Neural progenitor cell (in vitro differentiated cells): ENCODE results near the gene MFSD12. TPM values are rescaled to one million over a fixed set of nuclear protein-coding genes. Genes with fewer than 3 reads are reported as not detected.

ENCODE experiments used
- DNase-seq: peaks from one replicate; pipeline ENCODE4 v3.0.0-alpha.2; 2016; ENCODE audit warnings: low spot score
- H2AFZ ChIP-seq: fragments of 200-600 bp; sonication (generic); replicated peaks from 2 replicates; pipeline ENCODE4 v1.6.1; 2016; ENCODE audit warnings: antibody characterized with exemption
- H3F3A ChIP-seq: fragments of 200-600 bp; sonication (generic); 2 replicates; pipeline ENCODE4 v1.6.1; 2016; ENCODE audit warnings: antibody characterized with exemption, low read depth
- H3K27ac ChIP-seq: fragments of 200-600 bp; sonication (generic); 2 replicates; pipeline ENCODE4 v1.5.1; 2016; ENCODE audit warnings: mild to moderate bottlenecking
- H3K27me3 ChIP-seq: fragments of 200-600 bp; sonication (generic); 2 replicates; pipeline ENCODE4 v1.6.1; 2016; ENCODE audit warnings: mild to moderate bottlenecking, moderate library complexity
- H3K36me3 ChIP-seq: fragments of 200-600 bp; sonication (generic); 2 replicates; pipeline ENCODE4 v1.5.1; 2016
- H3K4me1 ChIP-seq: fragments of 200-600 bp; sonication (generic); 2 replicates; pipeline ENCODE4 v1.6.1; 2016; ENCODE audit warnings: mixed run types
- H3K4me2 ChIP-seq: fragments of 200-600 bp; sonication (generic); 2 replicates; pipeline ENCODE4 v1.6.1; 2016
- H3K4me3 ChIP-seq: fragments of 200-600 bp; sonication (generic); 2 replicates; pipeline ENCODE4 v1.5.1; 2016
- H3K79me2 ChIP-seq: fragments of 200-600 bp; sonication (generic); 2 replicates; pipeline ENCODE4 v1.6.1; 2016; ENCODE audit warnings: low read depth
- H3K9ac ChIP-seq: fragments of 200-600 bp; sonication (generic); 2 replicates; pipeline ENCODE4 v1.6.1; 2016
- H3K9me3 ChIP-seq: fragments of 200-600 bp; sonication (generic); 2 replicates; pipeline ENCODE4 v1.5.1; 2016; ENCODE audit warnings: low read depth
- H4K20me1 ChIP-seq: fragments of 200-600 bp; sonication (generic); 2 replicates; pipeline ENCODE4 v1.6.1; 2016; ENCODE audit warnings: low read depth
- H3K27ac Mint-ChIP-seq: 3 replicates; pipeline ENCODE4 v1.8.0; 2021; ENCODE audit warnings: mixed read lengths
- H3K27me3 Mint-ChIP-seq: 2 replicates; pipeline ENCODE4 v1.8.0; 2022; ENCODE audit warnings: low read depth, mild to moderate bottlenecking, inconsistent platforms, moderate library complexity, mixed read lengths; ENCODE audit not compliant: insufficient read depth
- H3K36me3 Mint-ChIP-seq: 3 replicates; pipeline ENCODE4 v1.8.0; 2021; ENCODE audit warnings: mixed read lengths
- H3K4me1 Mint-ChIP-seq: 3 replicates; pipeline ENCODE4 v1.8.0; 2021; ENCODE audit warnings: mixed read lengths
- H3K4me3 Mint-ChIP-seq: 3 replicates; pipeline ENCODE4 v1.8.0; 2021; ENCODE audit warnings: mild to moderate bottlenecking, moderate library complexity, mixed read lengths
- H3K9me3 Mint-ChIP-seq: 3 replicates; pipeline ENCODE4 v1.8.0; 2020; ENCODE audit warnings: mixed read lengths
- CTCF ChIP-seq: fragments of 200-600 bp; sonication (generic); IDR thresholded peaks from 2 replicates; pipeline ENCODE4 v1.5.1; 2017; ENCODE audit warnings: antibody characterized with exemption, mild to moderate bottlenecking
- EZH2 ChIP-seq: fragments of 200-600 bp; sonication (generic); IDR thresholded peaks from 2 replicates; pipeline ENCODE4 v1.6.1; 2017; ENCODE audit warnings: antibody characterized with exemption, mild to moderate bottlenecking, moderate library complexity
- EZH2phosphoT487 ChIP-seq: fragments of 200-600 bp; sonication (generic); IDR thresholded peaks from 2 replicates; pipeline ENCODE4 v1.6.1; 2017; ENCODE audit warnings: antibody characterized with exemption
- total RNA-seq: library from RNA; depleted of rRNA; stranded (reverse); fragments of >200 nt; gene quantifications from 2 replicates; pipeline ENCODE4 v1.2.3, GENCODE V29; 2015; ENCODE audit warnings: low replicate concordance

The MFSD12 gene
- total RNA-seq, 1 donor from 2014 or later: 34.1 TPM

GRCh38 chr19:3545669-3546034 is 11.7 kb downstream of the MFSD12 start:
- H3K9me3 Mint-ChIP-seq: no peaks in the 10 kb centered on the region
- Histone ChIP-seq H2AFZ (no peak overlapping the region), H3K36me3 (no peaks in the 10 kb centered on the region), H3K27me3 (no peaks in the 10 kb centered on the region), H4K20me1 (peaks cover 32% of the 10 kb centered on the region), H3F3A (peaks cover 5% of the 10 kb centered on the region), H3K4me3 (no peak overlapping the region), H3K27ac (no peak overlapping the region), H3K9ac (no peak overlapping the region), H3K4me1 (no peaks in the 10 kb centered on the region), H3K9me3 (no peaks in the 10 kb centered on the region), H3K79me2 (no peaks in the 10 kb centered on the region), H3K4me2 (no peak overlapping the region)
- peak overlapping the region; percentile 63 for H3K27ac Mint-ChIP-seq
- H3K27me3 Mint-ChIP-seq: peaks cover 12% of the 10 kb centered on the region
- no peaks in the 10 kb centered on the region for H3K4me1 Mint-ChIP-seq
- H3K36me3 Mint-ChIP-seq: no peaks in the 10 kb centered on the region
- no peak for TF ChIP-seq EZH2
- TF ChIP-seq EZH2phosphoT487: no peak
- TF ChIP-seq CTCF: no peak
- DNase-seq: no peak
- peak overlapping the region; percentile 50 for H3K4me3 Mint-ChIP-seq

GRCh38 chr19:3544742-3545668 is 12.4 kb downstream of the MFSD12 start:
- H3K79me2 ChIP-seq: no peaks in the 10 kb centered on the region
- H3K4me1 ChIP-seq: no peaks in the 10 kb centered on the region
- no peak overlapping the region for H3K4me2 ChIP-seq
- H3K9ac ChIP-seq: no peak overlapping the region
- peak overlapping the region; percentile 53 for H3K4me3 Mint-ChIP-seq
- H3F3A ChIP-seq: peaks cover 5% of the 10 kb centered on the region
- H4K20me1 ChIP-seq: peaks cover 32% of the 10 kb centered on the region
- no peak for TF ChIP-seq EZH2phosphoT487
- TF ChIP-seq CTCF: peak; percentile 92
- H3K4me3 ChIP-seq: no peak overlapping the region
- DNase-seq: peak; percentile 60
- H3K4me1 Mint-ChIP-seq: no peaks in the 10 kb centered on the region
- no peaks in the 10 kb centered on the region for H3K36me3 Mint-ChIP-seq
- no peaks in the 10 kb centered on the region for H3K27me3 ChIP-seq
- no peaks in the 10 kb centered on the region for H3K36me3 ChIP-seq
- H3K9me3 Mint-ChIP-seq: no peaks in the 10 kb centered on the region
- H3K9me3 ChIP-seq: no peaks in the 10 kb centered on the region
- no peak overlapping the region for H3K27ac ChIP-seq
- no peak overlapping the region for H3K27ac Mint-ChIP-seq
- peaks cover 12% of the 10 kb centered on the region for H3K27me3 Mint-ChIP-seq
- no peak overlapping the region for H2AFZ ChIP-seq

- no peaks in the 10 kb centered on the region for H3K9me3 ChIP-seq
- H3K36me3 ChIP-seq: no peaks in the 10 kb centered on the region
- Mint-ChIP-seq H3K4me1 (peaks cover 5% of the 10 kb centered on the region), H3K27me3 (peaks cover 12% of the 10 kb centered on the region), H3K4me3 (no peak overlapping the region), H3K36me3 (peaks cover 4% of the 10 kb centered on the region), H3K9me3 (no peaks in the 10 kb centered on the region), H3K27ac (no peak overlapping the region)
- H2AFZ ChIP-seq: no peak overlapping the region
- peaks cover 42% of the 10 kb centered on the region for H4K20me1 ChIP-seq
- H3K4me2 ChIP-seq: no peak overlapping the region
- H3F3A ChIP-seq: peaks cover 5% of the 10 kb centered on the region
- no peaks in the 10 kb centered on the region for H3K27me3 ChIP-seq
- H3K27ac ChIP-seq: no peak overlapping the region
- no peaks in the 10 kb centered on the region for H3K79me2 ChIP-seq
- TF ChIP-seq EZH2 (no peak), CTCF (no peak), EZH2phosphoT487 (no peak)
- H3K4me3 ChIP-seq: no peak overlapping the region
- no peaks in the 10 kb centered on the region for H3K4me1 ChIP-seq
- no peak for DNase-seq
- H3K9ac ChIP-seq: no peak overlapping the region
Measured at GRCh38 chr19:3544058-3544376, 13.4 kb downstream of the MFSD12 start.
